GM18873 (cell line): ENCODE results near the gene THSD4.
"Not testable (repeated sequence)": the region's sequence is repeated elsewhere in the genome, so short reads cannot be mapped to it uniquely, and the experiment has no call there.

Source experiments
- ATAC-seq: cut with Tn5 transposase; IDR thresholded peaks from one replicate; pipeline ENCODE4 v1.9.1; 2021; ENCODE audit warnings: mild to moderate bottlenecking, moderate library complexity, moderate number of reproducible peaks; ENCODE audit not compliant: unreplicated experiment, low FRiP score

Gene THSD4

DNA sequence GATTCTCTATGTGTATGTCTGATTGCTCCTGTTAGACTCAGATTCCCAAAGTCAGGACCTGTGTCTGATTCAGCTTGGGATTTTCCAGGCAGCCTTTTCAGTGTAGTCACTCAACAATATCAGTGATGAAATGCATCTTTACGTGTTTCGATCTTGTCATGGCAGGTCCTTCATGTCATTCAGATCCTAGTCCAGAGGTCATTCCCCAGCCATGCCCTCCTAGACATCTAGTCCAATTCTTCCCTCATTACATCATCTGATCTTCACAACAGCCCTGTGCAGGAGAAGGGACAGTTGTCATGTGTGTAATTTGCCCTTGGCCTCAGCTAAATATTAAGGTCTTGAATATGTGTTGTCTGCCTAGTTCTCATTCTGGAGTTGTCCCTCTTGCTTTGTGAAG is 541.9 kb downstream of the THSD4 start:
- ATAC-seq = no peak

DNA sequence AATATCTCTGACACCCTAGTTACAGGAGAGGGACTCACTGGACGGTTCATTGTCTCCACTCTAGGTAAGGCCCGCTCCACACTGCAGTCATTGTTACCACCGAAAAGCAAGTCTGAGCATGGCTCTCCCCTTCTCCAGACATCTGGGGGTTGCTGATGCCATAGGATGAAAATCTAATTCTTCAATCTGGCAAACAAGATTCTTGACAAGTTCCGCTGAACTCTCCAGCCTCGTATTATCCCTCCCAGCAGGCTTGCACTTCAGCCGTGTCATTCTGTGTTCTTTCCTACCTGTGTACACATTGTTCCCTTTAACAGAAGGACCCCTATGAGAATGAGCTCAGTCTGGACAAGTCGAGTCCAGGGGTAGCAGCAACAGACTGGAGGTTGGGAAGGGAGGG is 542.8 kb downstream of the THSD4 start:
- no peak for ATAC-seq

DNA sequence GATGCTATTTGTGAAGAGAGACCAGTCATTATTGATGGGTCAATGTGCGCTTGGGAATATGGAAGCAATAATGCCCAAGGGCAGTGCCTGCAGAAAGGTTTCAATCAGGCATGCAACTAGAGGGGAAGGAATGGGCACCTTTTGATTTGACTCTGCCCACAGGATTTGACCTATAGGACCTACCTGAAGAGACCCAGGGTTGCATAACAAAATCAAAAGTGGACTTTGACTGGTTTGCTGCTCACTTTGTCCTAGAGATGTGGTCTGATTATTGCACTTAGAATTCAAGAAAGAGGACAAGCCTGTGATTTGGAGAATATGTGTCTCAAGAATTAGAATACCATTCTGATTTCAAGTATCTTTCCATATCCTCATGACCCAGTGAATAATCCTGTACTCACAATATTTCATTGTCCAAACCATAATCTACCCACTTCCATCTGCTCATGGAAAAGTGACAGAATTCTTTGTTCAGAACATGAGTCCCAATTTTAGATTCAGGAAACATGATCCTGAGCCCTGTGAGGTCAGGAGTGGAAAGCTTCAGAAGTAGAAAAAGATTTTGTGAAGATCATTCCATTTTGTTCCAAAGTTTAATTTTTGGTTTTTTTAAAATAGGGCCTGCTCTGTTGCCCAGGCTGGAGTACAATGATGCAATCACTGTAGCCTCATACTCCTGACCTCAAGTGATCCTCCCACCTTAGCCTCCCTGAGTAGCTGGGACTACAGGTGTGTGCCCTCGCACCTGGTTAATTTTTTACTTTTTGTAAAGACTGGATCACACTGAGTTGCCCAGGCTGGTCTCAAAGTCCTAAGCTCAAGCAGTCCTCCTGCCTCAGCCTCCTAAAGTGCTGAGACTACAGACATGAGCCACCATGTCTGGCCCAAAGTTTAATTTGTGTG is 543.8 kb downstream of the THSD4 start:
- ATAC-seq = no peak

DNA sequence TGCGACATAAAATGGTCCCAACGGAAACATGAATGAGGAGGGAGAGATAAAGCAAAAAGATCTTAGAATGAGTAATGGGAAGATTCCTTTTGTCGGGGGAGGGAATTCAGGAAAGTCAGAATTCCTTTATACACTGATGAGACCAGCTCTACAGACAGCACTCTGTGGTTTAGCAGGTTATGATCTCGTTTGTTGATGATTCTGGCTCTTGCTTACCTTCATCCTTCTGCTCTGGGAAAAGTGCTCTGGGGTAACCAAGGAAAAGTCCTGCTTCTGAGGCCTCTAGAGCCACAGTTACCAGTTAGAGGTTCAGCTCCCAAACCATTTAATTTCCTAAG is 544.4 kb downstream of the THSD4 start:
- ATAC-seq = no peak

DNA sequence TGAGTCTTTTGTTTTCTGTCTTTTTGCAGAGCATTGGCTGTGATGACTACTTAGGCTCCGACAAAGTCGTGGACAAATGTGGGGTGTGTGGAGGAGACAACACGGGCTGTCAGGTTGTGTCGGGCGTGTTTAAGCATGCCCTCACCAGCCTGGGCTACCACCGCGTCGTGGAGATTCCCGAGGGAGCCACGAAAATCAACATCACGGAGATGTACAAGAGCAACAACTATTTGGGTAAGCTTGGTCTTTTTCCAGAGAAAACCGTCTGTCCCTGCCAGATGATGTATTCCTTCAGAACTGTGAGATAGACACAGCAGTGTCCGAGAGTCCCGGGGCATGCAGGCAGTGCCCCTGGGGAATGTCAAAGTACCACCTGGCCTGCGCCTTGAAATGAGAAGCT is 545.2 kb downstream of the THSD4 start:
- ATAC-seq = no peak

DNA sequence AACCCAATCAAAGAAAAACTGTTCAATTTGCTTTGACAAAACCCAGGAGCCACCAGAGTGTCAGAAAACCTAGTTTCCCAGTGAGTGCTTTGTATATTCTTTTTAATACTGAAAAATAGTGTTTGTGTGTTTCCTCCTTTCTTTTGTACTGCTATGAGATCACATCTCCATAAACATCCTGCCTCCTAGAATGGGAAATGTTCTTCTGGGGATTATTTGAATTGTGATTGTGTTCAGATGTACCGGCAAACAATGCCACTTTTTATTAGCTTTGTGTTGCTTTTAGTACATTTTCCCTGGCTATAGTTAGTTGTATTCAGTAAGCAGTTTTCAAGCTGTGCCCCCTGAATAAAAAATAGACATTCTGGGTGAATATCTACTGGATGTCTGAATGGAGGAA is 547.0 kb downstream of the THSD4 start:
- ATAC-seq = no peak

DNA sequence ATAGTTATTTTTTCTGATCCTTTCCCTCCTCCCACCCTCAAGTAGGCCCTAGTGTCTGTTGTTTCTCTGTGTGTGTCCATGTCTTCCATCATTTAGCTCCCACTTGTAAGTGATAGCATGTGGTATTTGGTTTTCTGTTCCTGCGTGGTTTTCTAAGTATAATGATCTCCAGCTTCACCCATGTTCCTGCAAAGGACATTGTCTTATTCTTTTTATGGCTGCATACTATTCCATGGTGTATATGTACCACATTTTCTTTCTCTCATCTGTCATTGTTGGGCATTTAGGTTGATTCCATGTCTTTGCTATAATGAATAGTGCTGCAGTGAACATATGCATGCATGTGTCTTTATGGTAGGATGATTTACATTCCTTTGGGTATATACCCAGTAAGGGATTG is 549.4 kb downstream of the THSD4 start:
- ATAC-seq = no peak

DNA sequence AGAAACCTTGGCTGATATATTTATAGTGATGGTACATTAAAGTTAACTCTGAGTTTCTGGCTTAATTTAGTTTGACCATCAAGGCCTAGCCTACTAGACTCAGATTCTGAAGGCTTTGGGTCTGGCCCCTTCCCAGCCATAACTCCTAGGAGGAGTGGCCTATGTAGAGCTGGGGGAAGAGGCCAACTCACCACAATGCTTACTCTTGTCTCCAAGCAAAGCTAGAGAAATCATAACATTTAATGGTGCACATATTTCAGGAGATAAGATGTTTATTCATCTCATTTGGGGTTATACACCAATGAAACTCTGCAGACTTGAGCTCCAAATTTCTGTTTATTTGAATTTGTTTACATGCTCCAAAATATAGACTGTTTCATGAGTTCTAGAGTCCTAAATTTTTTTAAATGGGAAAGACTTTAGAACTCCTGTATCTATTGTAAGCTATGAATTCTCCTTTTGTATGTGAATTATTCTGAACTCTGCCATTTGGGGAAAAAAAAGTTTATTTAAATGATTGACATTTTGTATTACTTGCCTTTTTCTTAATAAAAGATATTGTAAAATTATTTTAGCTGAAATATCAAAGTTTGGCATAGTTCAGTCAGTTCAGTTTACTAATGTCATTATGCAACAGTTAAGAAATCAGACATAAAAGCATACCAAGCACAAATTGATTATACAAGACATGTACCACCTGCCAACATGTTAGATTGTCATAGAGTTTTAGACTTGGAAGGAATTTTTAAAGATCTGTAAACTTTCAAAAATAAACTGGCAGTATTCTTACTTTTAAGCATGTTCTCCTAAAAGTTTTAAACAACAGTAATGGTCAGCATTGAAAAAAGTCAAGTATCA is 551.7 kb downstream of the THSD4 start:
- ATAC-seq = no peak

DNA sequence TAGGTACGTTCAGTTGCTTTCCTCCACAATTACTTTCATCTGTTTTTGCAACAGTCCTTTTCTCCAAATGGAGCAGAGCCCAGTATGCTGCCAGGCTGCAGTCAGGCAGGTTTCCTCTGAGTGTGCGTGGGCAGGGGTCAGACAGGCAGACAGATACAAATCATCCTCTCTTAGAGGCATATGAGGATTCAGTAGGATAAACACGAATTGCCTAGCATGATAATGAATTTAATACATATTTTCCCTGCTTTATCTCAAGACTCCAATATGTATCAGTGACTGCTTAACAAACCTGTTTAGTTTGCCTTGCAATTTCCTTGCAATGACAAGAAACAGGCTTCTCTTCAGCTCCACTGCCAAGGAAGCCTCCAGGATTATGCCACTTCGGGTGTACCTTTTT is 554.4 kb downstream of the THSD4 start:
- no peak for ATAC-seq

DNA sequence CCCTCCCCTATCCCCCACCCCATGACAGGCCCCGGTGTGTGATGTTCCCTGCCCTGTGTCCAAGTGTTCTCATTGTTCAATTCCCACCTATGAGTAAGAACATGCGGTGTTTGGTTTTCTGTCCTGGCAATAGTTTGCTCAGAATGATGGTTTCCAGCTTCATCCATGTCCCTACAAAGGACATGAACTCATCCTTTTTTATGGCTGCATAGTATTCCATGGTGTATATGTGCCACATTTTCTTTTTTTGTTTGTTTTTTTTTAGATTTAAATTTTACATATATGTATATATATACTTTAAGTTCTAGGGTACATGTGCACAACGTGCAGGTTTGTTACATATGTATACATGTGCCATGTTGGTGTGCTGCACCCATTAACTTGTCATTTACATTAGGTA is 555.0 kb downstream of the THSD4 start:
- not testable (repeated sequence) for ATAC-seq

DNA sequence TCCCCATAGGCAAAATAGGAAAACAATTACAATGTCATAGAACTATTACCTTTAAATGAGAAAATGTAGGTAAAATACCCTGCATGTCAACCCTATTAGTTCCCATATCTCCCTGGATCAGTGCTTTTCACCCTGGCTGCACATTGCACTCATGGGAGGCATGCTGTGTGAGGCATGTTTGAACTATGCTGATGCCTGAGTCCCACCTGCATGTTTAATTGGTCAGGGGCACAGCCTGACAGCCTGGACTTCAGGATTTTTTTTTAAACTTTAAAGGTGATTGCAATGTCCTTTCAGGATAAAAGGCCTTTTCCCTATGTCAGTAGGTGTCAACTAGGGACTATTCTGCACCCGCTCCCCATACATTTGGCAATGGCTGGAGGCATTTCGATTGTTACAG is 559.1 kb downstream of the THSD4 start:
- ATAC-seq = no peak

DNA sequence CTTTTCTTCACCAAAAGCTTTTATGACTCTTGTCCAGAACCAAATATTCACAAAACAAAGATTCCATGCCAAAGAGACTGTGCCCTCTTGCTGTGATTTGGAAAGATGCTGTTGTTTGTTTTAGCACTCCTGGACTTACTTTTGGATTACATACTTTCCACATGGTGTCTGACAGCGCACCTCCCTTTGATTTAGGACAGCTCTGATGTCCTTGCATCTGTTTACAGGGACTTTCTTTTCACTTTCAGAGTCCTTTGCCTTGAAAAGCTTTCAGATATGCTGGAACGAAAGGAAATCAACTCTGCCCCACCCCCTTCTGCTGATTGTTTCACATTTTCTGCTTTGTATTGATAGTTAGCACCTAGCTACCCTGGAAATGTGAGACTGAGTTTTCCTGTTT is 562.1 kb downstream of the THSD4 start:
- ATAC-seq = no peak

DNA sequence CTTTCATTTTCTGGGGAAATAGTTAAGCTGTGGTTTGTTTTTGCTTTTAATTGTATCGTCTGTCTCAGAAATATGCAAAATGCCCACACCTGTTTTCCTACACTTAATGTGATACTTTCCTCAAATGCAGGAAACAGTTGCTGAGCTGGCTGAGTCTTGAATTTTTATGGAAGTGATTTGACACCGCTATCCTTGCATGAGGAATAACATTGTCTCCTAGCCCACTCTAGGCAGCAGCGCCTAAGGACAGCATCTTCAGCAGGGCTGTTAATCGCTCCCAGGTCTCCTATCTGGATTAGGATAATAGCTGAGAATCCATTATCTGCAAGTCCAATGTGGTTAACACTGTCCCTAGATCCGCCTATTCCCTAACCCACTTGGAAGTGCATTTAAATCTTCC is 562.5 kb downstream of the THSD4 start:
- ATAC-seq = no peak

DNA sequence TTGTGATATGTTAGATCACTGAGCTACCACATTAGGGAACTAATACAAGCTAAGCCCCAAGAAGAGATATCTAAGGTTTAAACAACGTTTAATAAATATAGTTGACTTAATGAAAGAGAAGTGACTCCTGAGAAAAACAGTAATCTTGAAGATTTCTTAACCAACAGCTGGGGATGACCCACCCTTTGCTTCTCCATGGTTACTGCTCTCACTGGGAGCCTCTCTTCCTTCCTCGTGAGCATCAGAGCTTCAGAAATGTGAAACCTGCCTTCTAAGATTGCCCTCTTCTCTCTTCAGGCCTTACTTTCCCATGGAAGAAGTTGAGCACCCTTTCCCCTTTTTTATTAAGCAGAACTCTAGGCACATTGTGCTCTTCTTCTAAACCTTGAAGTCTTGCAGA is 562.9 kb downstream of the THSD4 start:
- ATAC-seq = no peak

DNA sequence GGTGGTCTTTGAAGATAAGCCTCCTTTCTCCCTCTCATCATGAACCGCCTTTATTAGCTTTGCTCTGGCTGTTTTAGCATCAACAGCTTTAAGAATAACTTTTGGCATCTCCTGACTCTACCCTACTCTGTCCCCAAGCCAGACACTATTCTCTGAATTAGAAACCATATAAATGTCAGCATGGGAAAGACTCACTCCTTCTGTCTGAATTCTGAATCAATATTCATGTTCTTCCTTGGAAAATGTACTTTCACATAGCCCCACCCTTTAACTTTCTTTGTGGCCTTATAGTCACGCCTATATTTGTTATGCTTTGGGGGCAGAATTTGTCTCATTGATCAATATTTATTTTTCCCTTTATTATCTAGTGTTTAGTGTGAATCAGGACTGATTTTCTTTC is 563.3 kb downstream of the THSD4 start:
- ATAC-seq = no peak

DNA sequence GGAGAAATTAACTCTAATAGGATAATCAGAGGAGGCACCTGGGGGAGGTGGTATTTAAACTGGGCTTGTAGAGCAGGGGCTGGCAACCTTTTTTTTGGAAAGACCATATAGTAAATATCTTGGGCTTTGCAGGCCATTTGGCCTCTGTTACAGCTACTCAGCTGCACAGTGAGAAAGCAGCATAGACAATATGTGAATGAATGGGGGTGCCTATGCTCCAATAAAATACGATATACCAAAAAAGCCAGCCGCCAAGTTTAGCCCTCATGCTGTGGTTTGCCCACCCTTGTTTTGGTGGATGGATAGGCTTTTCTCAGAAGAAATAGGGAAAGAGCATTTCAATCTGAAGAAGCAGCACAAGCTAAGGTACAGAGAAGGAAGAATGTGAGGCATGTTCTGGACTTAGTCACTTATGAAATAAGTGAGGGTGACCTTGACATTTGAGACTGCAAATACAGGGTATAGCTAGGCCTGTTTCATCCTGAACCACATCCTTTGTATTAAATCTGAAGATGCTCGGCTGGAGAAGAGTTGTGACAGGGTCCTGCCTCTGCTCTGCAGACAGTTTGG is 564.0 kb downstream of the THSD4 start:
- no peak for ATAC-seq

DNA sequence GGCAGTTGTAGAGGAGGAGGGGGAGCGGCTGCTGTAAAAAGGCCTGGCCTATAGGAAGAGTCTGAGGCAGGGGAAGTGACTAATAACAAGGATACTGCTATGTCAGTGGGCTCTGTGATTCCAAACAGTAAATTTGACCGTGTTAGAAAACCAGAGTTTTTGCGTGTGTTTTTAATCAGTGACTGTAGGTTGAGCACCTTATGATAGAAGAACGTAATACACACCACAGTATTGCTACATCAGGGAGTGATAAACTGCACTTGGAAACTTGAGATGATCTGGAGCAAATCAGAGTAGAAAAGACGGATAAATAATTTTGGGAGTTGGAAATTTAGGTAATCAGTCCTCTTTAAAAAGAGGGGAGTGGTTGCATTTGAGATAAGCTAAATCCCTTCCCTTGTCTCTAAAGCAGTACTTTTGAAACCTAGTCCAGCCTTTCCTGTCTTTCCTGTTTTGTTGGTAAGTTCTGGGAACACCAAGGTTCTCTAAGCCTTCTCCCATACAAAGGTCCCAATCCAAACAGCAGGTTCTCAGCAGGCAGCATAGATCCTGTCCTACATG is 564.6 kb downstream of the THSD4 start:
- no peak for ATAC-seq

DNA sequence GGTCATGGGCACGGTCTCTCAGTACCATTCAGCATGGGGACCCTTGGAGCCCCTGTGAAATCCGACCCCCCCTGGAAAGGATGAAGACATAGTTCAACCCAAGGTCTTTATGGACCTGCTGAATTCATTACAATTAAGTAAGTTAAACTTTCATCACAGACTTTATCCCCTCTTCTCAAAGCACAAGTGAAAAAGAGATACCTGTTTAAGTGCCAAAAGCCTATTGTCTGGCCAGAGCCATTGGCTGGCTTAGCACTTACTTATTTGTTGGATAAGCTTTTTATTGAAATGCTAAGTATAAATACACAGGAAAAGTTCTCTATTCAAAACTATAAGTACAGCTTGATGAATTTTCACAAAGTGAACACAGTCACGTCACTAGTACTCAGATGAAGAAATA is 566.7 kb downstream of the THSD4 start:
- no peak for ATAC-seq

DNA sequence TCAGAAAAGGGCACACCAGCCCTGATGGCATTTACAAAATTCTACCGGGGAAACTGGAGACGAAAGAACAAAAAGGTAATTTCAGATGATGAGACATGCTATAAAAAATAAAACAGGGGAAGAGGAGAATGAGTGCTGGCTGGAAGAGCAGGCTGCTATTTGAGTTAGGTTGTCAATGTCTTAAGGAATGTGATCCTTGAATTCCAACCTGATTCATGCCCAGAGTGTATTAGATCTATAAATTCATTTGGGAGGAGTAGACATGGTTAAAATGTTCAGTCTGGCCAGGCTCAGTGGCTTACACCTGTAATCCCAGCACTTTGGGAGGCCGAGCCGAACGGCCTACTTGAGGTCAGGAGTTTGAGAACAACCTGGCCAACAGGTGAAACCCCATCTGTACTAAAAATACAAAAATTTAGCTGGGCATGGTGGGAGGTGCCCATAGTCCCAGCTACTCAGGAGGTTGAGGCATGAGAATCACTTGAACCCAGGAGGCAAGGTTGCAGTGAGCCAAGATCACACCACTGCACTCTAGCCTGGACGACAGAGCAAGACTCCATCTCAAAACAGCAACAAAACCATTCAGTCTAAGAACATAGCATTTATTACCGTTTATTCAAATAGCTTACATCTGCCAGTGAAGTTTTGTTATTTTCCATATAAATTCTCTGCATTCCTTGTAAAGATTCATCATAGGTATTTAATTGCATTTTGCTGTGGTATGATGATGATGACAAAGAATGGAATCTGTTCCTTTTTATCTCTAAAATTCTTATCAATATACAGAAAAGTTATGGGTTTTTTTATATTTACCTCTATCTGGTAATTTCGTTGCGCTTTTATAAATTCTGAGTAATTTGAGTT is 568.4 kb downstream of the THSD4 start:
- ATAC-seq = no peak

DNA sequence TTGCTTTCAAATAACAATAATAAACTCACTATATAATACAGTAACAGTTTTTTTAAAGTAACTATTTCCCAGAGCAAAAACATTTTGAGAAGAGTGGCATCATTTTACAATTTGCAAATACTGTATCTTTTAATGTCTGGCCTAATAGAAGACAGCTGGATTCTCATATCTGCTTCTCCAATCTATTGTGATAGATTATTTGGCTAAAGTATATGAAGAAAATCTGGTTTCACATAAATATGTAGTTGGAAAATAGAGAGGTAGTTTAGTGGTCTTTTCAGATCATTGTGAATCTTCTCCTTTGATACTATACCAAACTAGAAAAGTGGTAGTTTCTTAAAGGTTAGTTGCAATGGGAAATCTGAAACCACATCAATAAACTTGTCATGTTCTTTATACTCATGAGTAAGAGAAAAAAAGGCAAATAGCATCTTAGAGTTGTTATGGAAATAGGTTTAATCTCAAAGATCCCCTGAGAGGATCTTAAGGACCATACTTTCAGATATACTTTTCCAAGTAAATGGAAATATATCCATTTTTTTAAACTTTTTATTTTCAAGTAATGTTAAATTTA is 570.2 kb downstream of the THSD4 start:
- no peak for ATAC-seq
